Measurements from ENCODE around the gene CHD9NB.

CHD9NB gene

DNA sequence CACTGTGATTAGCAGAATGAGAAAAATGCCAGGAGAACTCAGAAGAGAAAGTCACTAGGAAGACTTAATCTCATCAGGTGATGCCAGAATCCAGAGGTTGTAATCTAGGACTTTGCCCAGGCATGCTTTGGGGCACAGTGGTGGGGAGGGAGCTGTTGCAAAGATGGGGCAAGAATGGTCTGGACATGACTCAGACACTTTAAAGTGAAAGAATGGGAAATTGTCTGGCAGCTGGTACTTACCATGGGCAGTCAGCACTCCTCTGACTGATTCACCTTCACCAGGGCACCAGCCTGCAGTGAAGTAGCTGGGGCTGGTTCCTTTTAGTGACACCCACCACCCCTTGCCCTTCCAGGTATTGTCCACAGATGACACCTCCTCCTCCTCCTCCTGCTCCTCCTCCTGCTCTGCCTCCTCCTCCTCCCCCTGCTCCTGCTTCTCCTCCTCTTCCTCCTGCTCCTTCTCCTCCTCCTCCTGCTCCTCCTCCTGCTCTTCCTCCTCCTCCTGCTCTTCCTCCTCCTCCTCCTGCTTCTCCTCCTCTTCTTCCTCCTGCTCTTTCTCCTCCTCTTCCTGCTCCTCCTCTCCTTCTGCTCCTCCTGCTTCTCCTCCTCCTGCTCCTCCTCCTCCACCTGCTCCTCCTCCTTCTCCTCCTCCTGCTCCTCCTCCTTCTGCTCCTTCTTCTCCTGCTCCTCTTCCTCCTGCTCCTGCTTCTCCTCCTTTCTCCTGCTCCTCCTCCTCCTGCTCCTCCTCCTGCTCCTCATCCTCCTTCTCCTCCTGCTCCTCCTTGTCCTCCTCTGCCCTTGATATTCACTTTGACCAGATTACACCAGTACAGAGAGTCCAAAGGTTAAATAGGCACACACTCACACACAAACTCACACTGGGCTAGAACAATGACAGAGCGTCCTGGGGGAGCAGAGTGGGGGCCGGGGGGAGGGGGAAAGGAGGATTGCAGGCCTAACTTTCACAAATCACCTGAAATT lies at the start of gene CHD9NB:
CHD9NB (minus strand) TSS at position 379 of the 983 bp plus-strand sequence. CDS start 8,739 bp downstream, outside the sequence.
- DNase-seq, result no peak
- Histone ChIP-seq H3K27me3 (no peaks in the 10 kb centered on the region), H3K27ac (no peak within 1 kb of the TSS), H3K36me3 (no peaks in the 10 kb centered on the region), H3K4me3 (no peak within 1 kb of the TSS), H3K4me1 (peaks cover 0 to 36% (median 10%) of the 10 kb centered on the region in 4 donors), H3K9me3 (no peaks in the 10 kb centered on the region)
- TF ChIP-seq, protein P1, sequence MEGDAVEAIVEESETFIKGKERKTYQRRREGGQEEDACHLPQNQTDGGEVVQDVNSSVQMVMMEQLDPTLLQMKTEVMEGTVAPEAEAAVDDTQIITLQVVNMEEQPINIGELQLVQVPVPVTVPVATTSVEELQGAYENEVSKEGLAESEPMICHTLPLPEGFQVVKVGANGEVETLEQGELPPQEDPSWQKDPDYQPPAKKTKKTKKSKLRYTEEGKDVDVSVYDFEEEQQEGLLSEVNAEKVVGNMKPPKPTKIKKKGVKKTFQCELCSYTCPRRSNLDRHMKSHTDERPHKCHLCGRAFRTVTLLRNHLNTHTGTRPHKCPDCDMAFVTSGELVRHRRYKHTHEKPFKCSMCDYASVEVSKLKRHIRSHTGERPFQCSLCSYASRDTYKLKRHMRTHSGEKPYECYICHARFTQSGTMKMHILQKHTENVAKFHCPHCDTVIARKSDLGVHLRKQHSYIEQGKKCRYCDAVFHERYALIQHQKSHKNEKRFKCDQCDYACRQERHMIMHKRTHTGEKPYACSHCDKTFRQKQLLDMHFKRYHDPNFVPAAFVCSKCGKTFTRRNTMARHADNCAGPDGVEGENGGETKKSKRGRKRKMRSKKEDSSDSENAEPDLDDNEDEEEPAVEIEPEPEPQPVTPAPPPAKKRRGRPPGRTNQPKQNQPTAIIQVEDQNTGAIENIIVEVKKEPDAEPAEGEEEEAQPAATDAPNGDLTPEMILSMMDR (IDR thresholded peaks at IDR 0.05), result no peak
- intact Hi-C loops (cut with DNase I; ENCODE audit: low total_unique reads), result loop anchor here (10.0 kb wide), 1 partner anchor 152 kb away; no protein-coding TSS in a partner anchor

DNA sequence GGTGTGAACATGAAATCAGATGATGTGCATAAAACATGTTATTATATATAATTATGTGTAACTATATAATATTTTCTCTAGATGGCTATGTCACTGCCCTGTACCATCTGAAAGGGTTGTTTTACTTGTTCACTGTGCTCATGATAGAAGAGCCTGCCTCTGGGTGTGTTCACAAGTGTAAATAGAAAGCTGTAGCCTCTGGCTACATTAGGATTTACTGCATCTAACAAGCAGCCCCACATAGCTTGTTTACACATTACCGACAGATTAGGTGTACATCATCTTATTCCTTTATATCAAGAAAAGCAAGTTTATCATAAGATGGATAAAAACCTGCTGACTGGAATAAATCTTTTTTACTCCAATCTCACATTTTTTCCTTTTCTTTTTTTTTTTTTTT lies 48.2 kb upstream of the CHD9NB start:
- Histone ChIP-seq H3K4me3 (no peak overlapping the region), H3K27ac (peak overlapping the region; percentile 87 to 91), H3K27me3 (no peaks in the 10 kb centered on the region), H3K4me1 (peaks cover 0 to 48% (median 40%) of the 10 kb centered on the region in 4 donors), H3K9me3 (no peaks in the 10 kb centered on the region), H3K36me3 (no peaks in the 10 kb centered on the region)
- intact Hi-C loops (cut with DNase I; ENCODE audit: low total_unique reads), result no loop called here
- TF ChIP-seq, protein P1 (IDR thresholded peaks at IDR 0.05), result no peak
- DNase-seq, result no peak

DNA sequence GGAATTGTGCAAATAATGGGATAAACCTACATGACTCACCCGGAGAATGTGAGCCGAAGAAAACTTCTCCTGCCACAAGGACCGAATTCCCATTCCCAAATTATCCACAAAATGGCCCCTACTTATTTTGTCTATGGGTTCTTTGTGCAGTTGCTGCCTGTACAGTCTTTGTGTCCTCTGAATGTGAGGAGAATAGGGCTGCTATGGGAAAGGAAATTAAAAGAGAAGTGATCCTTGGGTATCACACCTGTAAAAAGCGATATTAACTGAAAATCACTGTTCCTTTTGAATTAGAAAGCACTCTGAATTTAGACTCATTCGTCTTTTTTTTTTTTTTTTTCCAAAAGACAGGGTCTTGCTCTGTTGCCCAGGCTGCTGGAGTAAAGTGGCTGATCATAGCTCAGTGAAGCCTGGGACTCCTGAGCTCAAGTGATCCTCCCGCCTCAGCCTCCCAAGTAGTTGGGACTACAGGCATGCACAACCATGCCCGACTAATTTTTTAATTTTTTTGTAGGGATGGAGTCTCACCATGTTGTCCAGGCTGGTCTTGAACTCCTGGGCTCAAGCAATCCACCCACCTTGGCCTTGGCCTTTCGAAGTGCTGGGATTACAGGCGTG lies 47.5 kb upstream of the CHD9NB start:
- H3K27ac ChIP-seq, result peak overlapping the region; percentile 87 to 91
- H3K4me1 ChIP-seq, result peaks cover 0 to 48% (median 40%) of the 10 kb centered on the region in 4 donors
- H3K9me3 ChIP-seq, result no peaks in the 10 kb centered on the region
- H3K4me3 ChIP-seq, result peak overlapping the region; percentile 47 to 56
- TF ChIP-seq, protein P1 (IDR thresholded peaks at IDR 0.05), result no peak
- intact Hi-C loops (cut with DNase I; ENCODE audit: low total_unique reads), result no loop called here
- H3K36me3 ChIP-seq, result no peaks in the 10 kb centered on the region
- H3K27me3 ChIP-seq, result no peaks in the 10 kb centered on the region
- DNase-seq, result no peak

DNA sequence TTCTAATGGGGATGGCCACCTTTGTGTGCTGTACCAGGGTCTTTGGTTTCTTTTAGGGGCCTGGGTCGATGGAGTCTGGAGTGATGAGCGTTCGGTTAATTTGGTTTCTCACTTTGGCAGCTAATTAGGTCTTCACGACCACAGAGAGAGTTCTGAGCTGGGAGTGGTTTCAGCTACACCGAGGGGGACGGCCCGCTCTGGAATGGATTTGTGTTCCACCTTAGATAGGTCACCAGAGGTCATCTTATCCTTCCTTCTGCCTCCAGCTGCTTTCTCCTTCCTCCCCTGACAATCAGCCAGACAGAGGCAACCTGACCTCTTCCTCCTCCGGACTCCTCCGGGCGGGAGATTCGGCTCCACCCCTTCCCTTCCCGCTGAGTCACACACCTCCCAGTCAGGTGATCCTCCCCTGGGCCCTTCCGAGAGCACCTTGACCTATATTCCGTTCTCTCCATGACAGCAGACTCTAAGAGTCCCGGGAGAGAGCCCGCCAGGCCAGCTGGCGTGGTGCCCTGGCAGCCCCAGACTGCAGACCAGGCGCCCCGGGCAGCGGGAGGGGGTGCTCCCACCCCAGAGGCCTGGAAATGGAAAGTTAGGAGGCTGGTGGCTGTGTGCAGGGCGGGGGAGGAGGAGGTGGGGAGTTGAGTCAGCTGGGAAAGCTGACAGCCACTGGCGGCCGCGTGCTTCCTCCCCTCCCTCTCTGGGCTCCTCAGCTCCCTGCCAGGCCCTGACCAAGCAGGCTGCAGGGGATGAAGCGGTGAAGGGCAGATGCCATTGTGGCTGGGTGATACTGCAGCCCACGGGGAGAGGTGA lies 46.8 kb upstream of the CHD9NB start:
- Histone ChIP-seq H3K27ac (peak overlapping the region; percentile 87 to 91), H3K4me1 (peaks cover 0 to 51% (median 41%) of the 10 kb centered on the region in 4 donors), H3K27me3 (no peaks in the 10 kb centered on the region), H3K9me3 (no peaks in the 10 kb centered on the region), H3K36me3 (no peaks in the 10 kb centered on the region), H3K4me3 (peak overlapping the region; percentile 47 to 56)
- TF ChIP-seq, protein P1 (IDR thresholded peaks at IDR 0.05), result no peak
- intact Hi-C loops (cut with DNase I; ENCODE audit: low total_unique reads), result no loop called here
- peak; percentile 92 to 97 for DNase-seq
